Esophagus (tissue), 2 donors: ENCODE results near the gene CDIPT. TPM values are rescaled to one million over a fixed set of nuclear protein-coding genes. Genes with fewer than 3 reads are reported as not detected.
"Not testable (repeated sequence)": the region's sequence is repeated elsewhere in the genome, so short reads cannot be mapped to it uniquely, and the experiment has no call there.

Source experiments
- H3K27ac ChIP-seq, 2 donors: one replicate each; pipeline ENCODE4 v1.5.1; 2013; ENCODE audit warnings: low read depth in 2 of 2, mild to moderate bottlenecking in 2 of 2, inconsistent platforms in 1 of 2, low read length in 1 of 2, moderate library complexity in 1 of 2
- H3K27me3 ChIP-seq, 2 donors: one replicate each; pipeline ENCODE4 v1.6.1; 2013; ENCODE audit warnings: low read length in 2 of 2, control low read depth in 1 of 2, mild to moderate bottlenecking in 1 of 2; ENCODE audit not compliant: insufficient read depth in 2 of 2, control insufficient read depth in 1 of 2
- H3K36me3 ChIP-seq, 2 donors: one replicate each; pipeline ENCODE4 v1.6.1; 2013; ENCODE audit warnings: low read length in 1 of 2; ENCODE audit not compliant: control insufficient read depth in 2 of 2, insufficient read depth in 2 of 2
- H3K4me1 ChIP-seq, 2 donors: one replicate each; pipeline ENCODE4 v1.6.1; 2013; ENCODE audit warnings: low read length in 1 of 2; ENCODE audit not compliant: control insufficient read depth in 2 of 2, insufficient read depth in 2 of 2
- H3K4me3 ChIP-seq, 2 donors: one replicate each; pipeline ENCODE4 v1.5.1; 2013; ENCODE audit warnings: low read length in 2 of 2, mild to moderate bottlenecking in 2 of 2, low read depth in 1 of 2, moderate library complexity in 1 of 2
- H3K9me3 ChIP-seq, 2 donors: one replicate each; pipeline ENCODE4 v1.6.1; 2013; ENCODE audit warnings: mild to moderate bottlenecking in 2 of 2, low read depth in 1 of 2, low read length in 1 of 2, moderate library complexity in 1 of 2; ENCODE audit not compliant: control insufficient read depth in 2 of 2, insufficient read depth in 1 of 2
- WGBS, 2 donors: extraction: QIAGEN DNeasy Blood & Tissue Kit; methylation state at CpG; one replicate each; pipeline ENCODE4 v1.1.7; 2013; 5-methylcytosine and 5-hydroxymethylcytosine counted together
- polyA plus RNA-seq, 2 donors: library from polyadenylated mRNA; stranded (reverse); fragments of 200-250 nt; gene quantifications; one replicate each; pipeline ENCODE4 v1.2.3, GENCODE V29; 2013
- donor health status: healthy with polysubstance abuse.
- donor health status: Bipolar disorder and iron deficiency.

CDIPT gene
- polyA plus RNA-seq, 2 donors = 26.7 to 48.3 TPM

DNA sequence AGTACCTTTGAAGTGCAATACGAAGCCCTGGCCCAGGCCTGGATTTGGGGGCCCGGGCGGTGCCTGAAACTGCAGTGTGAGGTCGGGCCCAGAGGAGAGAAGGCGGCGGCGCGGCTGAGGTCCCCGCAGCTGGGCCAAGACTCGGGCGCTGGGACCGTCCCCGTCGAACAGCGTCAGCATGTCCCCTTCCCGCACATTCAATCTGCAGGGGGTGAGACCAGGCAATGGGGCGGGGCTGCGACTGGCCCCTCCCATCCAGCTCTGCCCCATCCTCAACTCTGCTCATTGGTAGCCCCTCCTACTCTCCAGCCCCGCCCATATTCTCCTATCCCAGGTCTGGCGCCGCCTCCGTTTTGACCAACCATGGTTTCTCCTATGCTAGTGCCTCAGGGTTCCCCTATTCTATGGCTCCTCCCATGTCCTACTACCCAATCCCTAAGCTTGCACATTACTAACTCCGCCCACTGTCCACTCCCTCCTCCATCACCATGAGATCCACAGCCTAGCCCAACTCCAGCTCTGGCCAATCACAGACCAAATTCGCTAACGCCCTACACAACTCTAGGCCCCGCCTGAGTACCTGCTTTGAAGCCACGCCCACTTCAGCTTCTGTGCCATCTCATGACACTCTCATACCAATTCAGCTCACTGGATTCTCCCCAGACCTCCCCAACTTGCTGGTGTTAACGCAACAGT lies 14.4 kb upstream of the CDIPT start:
- 19 to 40% methylated on average over 25 to 28 of the region's 28 CpGs for WGBS, 2 donors
- Histone ChIP-seq H3K4me3 (no peak overlapping the region), H3K4me1 (no peaks in the 10 kb centered on the region), H3K9me3 (peaks cover 0 to 6% of the 10 kb centered on the region in 2 donors), H3K27me3 (peaks cover 0 to 13% of the 10 kb centered on the region in 2 donors), H3K27ac (no peak overlapping the region), H3K36me3 (no peaks in the 10 kb centered on the region)

DNA sequence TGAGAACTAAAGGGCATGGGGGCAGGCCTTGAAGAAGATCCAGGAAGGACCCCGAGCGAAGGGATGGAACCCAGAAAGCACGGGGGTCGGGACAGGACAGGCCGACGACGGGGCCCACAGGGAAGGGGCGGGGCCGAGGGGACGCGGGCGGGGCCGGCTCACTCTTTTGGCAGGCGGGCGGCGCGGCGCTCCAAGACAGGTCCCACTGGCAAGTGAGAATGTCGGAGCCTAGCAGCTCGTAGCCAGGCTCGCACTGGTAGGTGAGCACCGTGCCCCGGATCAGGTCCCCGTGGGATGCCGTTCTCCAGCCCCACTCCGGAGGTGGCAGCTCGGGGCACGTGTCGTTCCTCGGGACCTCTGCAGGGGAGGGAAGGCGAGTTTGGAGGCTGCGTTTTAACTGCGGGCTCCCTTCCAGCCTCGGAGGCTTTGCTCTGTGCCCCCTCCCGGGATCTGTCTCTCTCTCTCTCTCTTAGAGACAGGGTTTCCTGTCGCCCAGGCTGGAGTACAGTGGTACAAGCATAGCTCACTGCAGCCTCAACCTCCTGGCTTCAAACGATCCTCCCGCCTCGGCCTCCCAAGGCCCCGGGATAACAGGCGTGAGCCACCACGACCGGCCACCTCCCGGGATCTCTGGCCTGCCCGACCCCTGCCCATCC lies 13.7 kb upstream of the CDIPT start:
- Histone ChIP-seq H3K27me3 (peaks cover 0 to 13% of the 10 kb centered on the region in 2 donors), H3K36me3 (no peaks in the 10 kb centered on the region), H3K4me1 (no peaks in the 10 kb centered on the region), H3K9me3 (peaks cover 0 to 6% of the 10 kb centered on the region in 2 donors), H3K27ac (no peak overlapping the region), H3K4me3 (no peak overlapping the region)
- WGBS, 2 donors = 14 to 27% methylated on average over 42 to 45 of the region's 45 CpGs

- H3K4me3 ChIP-seq = no peak overlapping the region
- no peaks in the 10 kb centered on the region for H3K4me1 ChIP-seq
- no peak overlapping the region for H3K27ac ChIP-seq
- H3K36me3 ChIP-seq = no peaks in the 10 kb centered on the region
- H3K9me3 ChIP-seq = peaks cover 0 to 6% of the 10 kb centered on the region in 2 donors
- WGBS, 2 donors = 29 to 36% methylated on average over 18 of the region's 18 CpGs
- peaks cover 0 to 13% of the 10 kb centered on the region in 2 donors for H3K27me3 ChIP-seq
Measured at GRCh38 chr16:29876217-29876593, 13.2 kb upstream of the CDIPT start.

DNA sequence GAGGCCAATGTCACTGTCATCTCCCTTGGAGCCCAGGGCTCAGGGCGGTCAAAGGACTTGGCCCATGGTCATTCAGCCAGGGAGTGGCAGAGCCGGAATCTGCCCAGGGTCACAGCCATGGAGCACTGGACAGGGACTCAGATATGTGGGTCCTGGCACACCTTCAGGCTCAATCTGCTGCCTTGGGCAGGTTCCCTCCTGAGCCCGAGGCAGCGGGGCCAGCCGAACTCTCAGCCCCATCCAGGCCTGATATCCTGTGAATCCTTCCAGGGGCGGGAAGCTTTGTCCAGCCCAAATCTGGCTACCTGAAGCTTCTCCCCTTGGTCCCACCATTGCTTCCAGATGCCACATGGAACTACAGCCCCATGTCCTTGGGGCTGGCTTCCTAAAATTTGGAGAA lies 12.2 kb upstream of the CDIPT start:
- no peak overlapping the region for H3K27ac ChIP-seq
- no peaks in the 10 kb centered on the region for H3K4me1 ChIP-seq
- H3K36me3 ChIP-seq = no peaks in the 10 kb centered on the region
- 91 to 95% methylated on average over 6 of the region's 6 CpGs for WGBS, 2 donors
- H3K27me3 ChIP-seq = peaks cover 0 to 13% of the 10 kb centered on the region in 2 donors
- no peak overlapping the region for H3K4me3 ChIP-seq
- H3K9me3 ChIP-seq = peaks cover 0 to 6% of the 10 kb centered on the region in 2 donors

DNA sequence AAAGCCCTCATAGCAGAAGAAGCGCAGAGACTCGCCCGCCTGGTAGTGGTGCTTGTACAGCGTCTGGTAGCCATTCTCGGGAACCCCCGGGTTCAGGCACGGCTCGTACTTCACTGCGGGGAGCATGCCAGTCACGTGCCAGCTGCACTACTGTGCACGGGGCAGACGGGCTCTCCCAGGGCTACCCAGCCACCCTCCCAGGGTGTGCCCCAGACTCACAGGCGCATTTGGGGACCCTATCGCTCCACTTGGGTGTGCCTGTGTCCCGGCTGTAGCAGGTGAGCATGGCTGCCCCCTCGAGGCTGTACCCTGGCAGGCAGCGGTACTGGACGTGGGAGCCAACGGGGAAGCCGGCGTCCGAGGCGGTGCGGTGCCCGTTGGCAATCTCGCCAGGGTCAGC lies 10.3 kb upstream of the CDIPT start:
- Histone ChIP-seq H3K4me1 (no peaks in the 10 kb centered on the region), H3K27ac (no peak overlapping the region), H3K9me3 (peaks cover 0 to 6% of the 10 kb centered on the region in 2 donors), H3K36me3 (no peaks in the 10 kb centered on the region), H3K27me3 (peaks cover 0 to 13% of the 10 kb centered on the region in 2 donors), H3K4me3 (no peak overlapping the region)
- WGBS, 2 donors = 89 to 90% methylated on average over 26 of the region's 26 CpGs

GRCh38 chr16:29871822-29872546 lies 9.0 kb upstream of the CDIPT start:
- H3K4me3 ChIP-seq = no peak overlapping the region
- WGBS, 2 donors = 93% methylated on average over 16 of the region's 16 CpGs
- no peaks in the 10 kb centered on the region for H3K36me3 ChIP-seq
- H3K4me1 ChIP-seq = no peaks in the 10 kb centered on the region
- peaks cover 0 to 9% of the 10 kb centered on the region in 2 donors for H3K27me3 ChIP-seq
- H3K27ac ChIP-seq = no peak overlapping the region
- no peaks in the 10 kb centered on the region for H3K9me3 ChIP-seq

- WGBS, 2 donors = 83 to 86% methylated on average over 8 of the region's 8 CpGs
- H3K4me3 ChIP-seq, H3K27me3 ChIP-seq, H3K4me1 ChIP-seq, H3K9me3 ChIP-seq, H3K27ac ChIP-seq, H3K36me3 ChIP-seq: not testable (repeated sequence)
Measured at GRCh38 chr16:29869067-29869466, 6.0 kb upstream of the CDIPT start.

DNA sequence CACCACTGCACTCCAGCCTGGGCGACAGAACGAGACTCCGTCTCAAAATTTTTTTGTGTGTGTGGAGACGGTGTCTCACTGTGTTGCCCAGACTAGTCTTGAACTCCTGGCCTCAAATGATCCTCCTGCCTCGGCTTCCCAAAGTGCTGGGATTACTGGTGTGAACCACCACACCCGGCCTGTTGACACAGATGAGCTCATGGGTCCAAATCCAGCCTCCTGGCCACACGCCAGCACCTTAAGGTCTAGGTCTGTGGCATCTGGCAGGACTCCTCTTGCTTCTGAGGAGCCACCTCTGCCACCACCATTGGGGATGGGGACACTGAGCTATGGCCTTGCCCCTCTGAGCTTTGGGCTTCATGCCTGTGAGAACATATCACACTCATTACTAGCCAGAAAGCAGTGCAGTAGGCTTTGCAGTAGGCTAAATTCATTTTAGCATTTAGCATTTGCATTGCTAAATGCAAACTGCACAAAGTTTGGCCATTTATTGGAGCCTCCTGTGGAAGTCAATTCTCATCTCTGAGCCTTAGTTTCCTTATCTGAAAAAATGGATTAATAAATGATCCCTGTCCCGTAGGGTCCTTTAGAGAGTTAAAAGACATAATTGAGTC lies 5.5 kb upstream of the CDIPT start:
- Histone ChIP-seq H3K4me3 (no peak overlapping the region), H3K9me3 (no peaks in the 10 kb centered on the region), H3K4me1 (peaks cover 0 to 3% of the 10 kb centered on the region in 2 donors), H3K27ac (no peak overlapping the region), H3K27me3 (no peaks in the 10 kb centered on the region), H3K36me3 (no peaks in the 10 kb centered on the region)
- WGBS, 2 donors = 68% methylated on average over 8 of the region's 8 CpGs

DNA sequence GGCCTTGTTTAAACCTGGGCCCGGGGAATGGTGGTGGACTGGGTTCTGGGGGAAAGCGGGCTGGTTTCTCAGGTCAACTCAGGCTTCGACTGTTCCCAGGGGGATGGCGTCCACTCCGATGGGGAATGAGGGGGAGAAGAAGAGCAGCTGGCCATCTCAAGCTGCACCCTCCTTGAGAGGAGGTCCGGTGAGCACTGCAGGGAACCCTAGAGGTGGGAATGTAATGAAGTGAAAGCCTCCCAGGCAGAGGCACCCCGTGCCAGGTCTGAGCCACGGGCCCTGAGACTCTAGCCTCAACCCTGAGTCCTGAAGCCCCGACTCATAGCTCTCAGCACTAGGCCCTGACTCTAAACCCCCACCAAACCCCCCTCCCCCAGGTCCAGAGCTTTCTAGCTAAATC lies 1.2 kb upstream of the CDIPT start:
- Histone ChIP-seq H3K9me3 (no peaks in the 10 kb centered on the region), H3K27me3 (no peaks in the 10 kb centered on the region), H3K36me3 (peaks cover 0 to 15% of the 10 kb centered on the region in 2 donors), H3K4me3 (no peak overlapping the region), H3K27ac (no peak overlapping the region), H3K4me1 (peaks cover 2 to 7% of the 10 kb centered on the region in 2 donors)
- 87 to 90% methylated on average over 9 of the region's 9 CpGs for WGBS, 2 donors
